Measurements from ENCODE around the gene IL1RAPL2. TPM values are rescaled to one million over a fixed set of nuclear protein-coding genes. Genes with fewer than 3 reads are reported as not detected.

IL1RAPL2 gene
- total and polyA plus RNA-seq, 2 of the 8 experiments (the other 6 are each of a cell fraction or from before 2014, with no cell fraction given), result 0.20 to 1.3 TPM

- no peak overlapping the region for H3K18ac ChIP-seq (ENCODE audit: extremely low read depth, low read length)
- no peak overlapping the region for H2BK20ac ChIP-seq (ENCODE audit: low read length)
- no peak overlapping the region for H2AFZ ChIP-seq (ENCODE audit: low read length)
- no peaks in the 10 kb centered on the region for H3K79me2 ChIP-seq (ENCODE audit: control insufficient read depth in 1 of 2, insufficient read depth in 2 of 2, low read length in 2 of 2)
- WGBS, 2 experiments (ENCODE audit: extremely low coverage in 1 of 2, insufficient coverage in 1 of 2, insufficient read length in 1 of 2, insufficient replicate concordance in 2 of 2, low coverage in 1 of 2, low lambda C conversion rate in 2 of 2, missing lambda C conversion rate in 1 of 2), result 94% methylated on average over 2 of the region's 2 CpGs; no CpG with 5 or more reads in 1 of the 2 experiments
- no peaks in the 10 kb centered on the region for H3K23me2 ChIP-seq (ENCODE audit: low read depth, low read length)
- H4K20me1 ChIP-seq (replicated peaks in 1 of 2; ENCODE audit: control insufficient read depth in 1 of 2, insufficient read depth in 2 of 2, low read length in 2 of 2), result no peaks in the 10 kb centered on the region
- FAIRE-seq, result no peak
- H3K56ac ChIP-seq (replicated peaks; ENCODE audit: insufficient read length, low read depth, low read length), result no peak overlapping the region
- H3K27me3 ChIP-seq (replicated peaks in 1 of 4; ENCODE audit: control insufficient read depth in 3 of 4, extremely low read depth in 1 of 4, insufficient read depth in 3 of 4, low read length in 3 of 4), result no peaks in the 10 kb centered on the region
- ChIA-PET CTCF (ENCODE audit: partially characterized antibody) (no interaction called here), POLR2A (ENCODE audit: partially characterized antibody) (no interaction called here)
- no peak overlapping the region for H3K27ac ChIP-seq (ENCODE audit: low read depth, low read length)
- no peak overlapping the region for H3K9ac ChIP-seq (replicated peaks in 1 of 4; ENCODE audit: extremely low read depth in 1 of 4, low read depth in 3 of 4, low read length in 3 of 4)
- H3K4me2 ChIP-seq (ENCODE audit: insufficient read depth in 1 of 2, low read depth in 2 of 2, low read length in 2 of 2), result no peak overlapping the region
- no peak overlapping the region for H3K4me3 ChIP-seq (ENCODE audit: extremely low read depth in 1 of 4, insufficient read depth in 2 of 4, low read depth in 3 of 4, low read length in 4 of 4)
- no peak overlapping the region for H3K23ac ChIP-seq (ENCODE audit: insufficient read length)
- no peaks in the 10 kb centered on the region for H3K4me1 ChIP-seq (replicated peaks in 1 of 4; ENCODE audit: control insufficient read depth in 3 of 4, insufficient read depth in 4 of 4, low read length in 3 of 4)
- no peak overlapping the region for H2AK5ac ChIP-seq (ENCODE audit: low read depth, low read length)
- no peak overlapping the region for H4K91ac ChIP-seq (replicated peaks; ENCODE audit: insufficient read length, low read length)
- H3K4ac ChIP-seq (replicated peaks; ENCODE audit: insufficient read length, low read depth, low read length), result no peak overlapping the region
- no peaks in the 10 kb centered on the region for H3K9me3 ChIP-seq (ENCODE audit: insufficient read depth in 2 of 2, low read depth in 1 of 2, low read length in 1 of 2)
- H3K79me1 ChIP-seq (ENCODE audit: low read depth, low read length), result no peaks in the 10 kb centered on the region
- H3K36me3 ChIP-seq (ENCODE audit: control insufficient read depth in 2 of 4, insufficient read depth in 4 of 4, low read length in 3 of 4), result no peaks in the 10 kb centered on the region
- H2BK12ac ChIP-seq (ENCODE audit: low read depth, low read length), result no peak overlapping the region
- no peak overlapping the region for H4K8ac ChIP-seq (ENCODE audit: extremely low read depth, insufficient read depth, low read length)
- H3K14ac ChIP-seq (ENCODE audit: insufficient read length), result no peak overlapping the region
- TF ChIP-seq CTCF (IDR thresholded peaks at IDR 0.05; ENCODE audit: control extremely low read depth in 1 of 3, insufficient read depth in 1 of 3, low read depth in 1 of 3, low read length in 3 of 3) (peak in 1 of 3 experiments; percentile 12; a peak in 1 of 4 replicates), SUZ12 (IDR thresholded peaks at IDR 0.05; ENCODE audit: low read length) (no peak), RAD21 (IDR thresholded peaks at IDR 0.05 in 1 of 2, conservative IDR thresholded peaks at IDR 0.05 in 1 of 2; ENCODE audit: low read depth in 2 of 2, low read length in 2 of 2) (peak in 1 of 2 experiments; percentile 27; a peak in 1 of 4 replicates), GABPA (IDR thresholded peaks at IDR 0.05; ENCODE audit: borderline replicate concordance, insufficient read depth, low read length) (no peak), MAX (IDR thresholded peaks at IDR 0.05) (no peak)
- no peak overlapping the region for H2BK15ac ChIP-seq (ENCODE audit: low read length)
- no peak overlapping the region for H4K5ac ChIP-seq (ENCODE audit: insufficient read length, low read depth, low read length)
- DNase-seq (ENCODE audit: low read depth in 1 of 2, low spot score in 2 of 2), result no peak
- no peak overlapping the region for H2BK5ac ChIP-seq (ENCODE audit: low read depth, low read length)
- H2BK120ac ChIP-seq (replicated peaks; ENCODE audit: low read depth, low read length), result no peak overlapping the region
Observed at GRCh38 chrX:105210258-105210657, 644.3 kb downstream of the IL1RAPL2 start.

Data from H1 (cell line).